ENCODE data around the gene XG.
"Not testable (repeated sequence)": the region's sequence is repeated elsewhere in the genome, so short reads cannot be mapped to it uniquely, and the experiment has no call there.

- not testable (repeated sequence) for TF ChIP-seq POLR2A (IDR thresholded peaks at IDR 0.05); CTCF (IDR thresholded peaks at IDR 0.05); POLR2AphosphoS5 (IDR thresholded peaks at IDR 0.05; ENCODE audit: insufficient read depth in 1 of 2, low read depth in 1 of 2)
These were observed 52.4 kb downstream of the XG start for GRCh38 chrX:2804106-2804843.
